Measurements from ENCODE around the gene GPT2.
"Not testable (repeated sequence)": the region's sequence is repeated elsewhere in the genome, so short reads cannot be mapped to it uniquely, and the experiment has no call there.

The GPT2 gene

DNA sequence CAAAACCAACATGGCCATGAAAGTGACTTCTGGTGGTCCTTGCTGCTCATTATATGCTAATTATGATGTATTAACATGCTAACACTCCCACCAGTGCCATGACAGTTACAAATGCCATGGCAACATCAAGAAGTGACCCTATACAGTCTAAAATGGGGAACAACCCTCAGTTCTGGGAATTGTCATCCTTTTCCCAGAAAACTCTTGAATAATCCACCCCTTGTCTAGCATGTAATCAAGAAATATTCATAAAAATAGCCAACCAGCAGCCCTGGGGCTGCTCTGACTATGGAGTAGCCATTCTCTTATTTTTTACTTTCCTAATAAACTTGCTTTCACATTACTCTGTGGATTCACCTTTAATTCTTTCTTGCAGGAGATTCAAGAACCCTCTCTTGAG is 53.4 kb downstream of the GPT2 start:
- Mint-ChIP-seq H3K9me3 (no peaks in the 10 kb centered on the region), H3K36me3 (ENCODE audit: low read depth) (no peaks in the 10 kb centered on the region), H3K27me3 (ENCODE audit: low read depth, poor library complexity) (peaks cover 13% of the 10 kb centered on the region), H3K27ac (no peak overlapping the region), H3K4me3 (no peak overlapping the region), H3K4me1 (no peaks in the 10 kb centered on the region)
- TF ChIP-seq CTCF (IDR thresholded peaks at IDR 0.05) = no peak
- DNase-seq = no peak

DNA sequence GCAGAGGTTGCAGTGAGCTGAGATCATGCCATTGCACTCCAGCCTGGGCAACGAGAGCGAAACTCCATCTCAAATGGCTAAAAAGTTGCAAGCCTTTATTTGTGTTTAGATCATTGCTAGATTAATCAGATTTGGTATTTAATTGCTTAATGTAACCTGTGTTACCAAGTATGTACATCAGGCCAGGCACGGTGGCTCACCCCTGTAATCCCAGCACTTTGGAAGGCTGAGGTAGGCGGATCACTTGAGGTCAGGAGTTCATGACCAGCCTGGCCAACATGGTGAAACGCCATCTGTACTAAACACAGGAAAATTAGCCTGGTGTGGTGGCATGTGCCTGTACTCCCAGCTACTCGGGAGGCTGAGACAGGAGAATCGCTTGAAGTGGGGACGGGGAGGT is 60.6 kb downstream of the GPT2 start:
- not testable (repeated sequence) for H3K9me3 Mint-ChIP-seq; H3K4me3 Mint-ChIP-seq; H3K36me3 Mint-ChIP-seq (ENCODE audit: low read depth); H3K4me1 Mint-ChIP-seq; DNase-seq; H3K27me3 Mint-ChIP-seq (ENCODE audit: low read depth, poor library complexity); H3K27ac Mint-ChIP-seq

- DNase-seq = peak; percentile 19
Measured at GRCh38 chr16:46947900-46948547, 63.9 kb downstream of the GPT2 start.

GRCh38 chr16:46948548-46949166 is 64.5 kb downstream of the GPT2 start:
- peaks cover 3% of the 10 kb centered on the region for H3K9me3 Mint-ChIP-seq
- H3K36me3 Mint-ChIP-seq (ENCODE audit: low read depth) = no peaks in the 10 kb centered on the region
- DNase-seq = no peak
- TF ChIP-seq CTCF (IDR thresholded peaks at IDR 0.05) = no peak
- no peaks in the 10 kb centered on the region for H3K27me3 Mint-ChIP-seq (ENCODE audit: low read depth, poor library complexity)
- H3K4me3 Mint-ChIP-seq = no peak overlapping the region
- H3K27ac Mint-ChIP-seq = no peak overlapping the region
- no peaks in the 10 kb centered on the region for H3K4me1 Mint-ChIP-seq

More at GRCh38 chr16:46947900-46948547, 63.9 kb downstream of the GPT2 start:
- Mint-ChIP-seq H3K27ac (no peak overlapping the region), H3K36me3 (ENCODE audit: low read depth) (no peaks in the 10 kb centered on the region), H3K4me3 (no peak overlapping the region), H3K9me3 (peaks cover 4% of the 10 kb centered on the region), H3K4me1 (no peaks in the 10 kb centered on the region), H3K27me3 (ENCODE audit: low read depth, poor library complexity) (peaks cover 4% of the 10 kb centered on the region)
- TF ChIP-seq CTCF (IDR thresholded peaks at IDR 0.05) = peak; percentile 53

GRCh38 chr16:46949241-46949892 is 65.2 kb downstream of the GPT2 start:
- DNase-seq = no peak
- no peaks in the 10 kb centered on the region for H3K9me3 Mint-ChIP-seq
- H3K27ac Mint-ChIP-seq = no peak overlapping the region
- H3K36me3 Mint-ChIP-seq (ENCODE audit: low read depth) = no peaks in the 10 kb centered on the region
- no peaks in the 10 kb centered on the region for H3K4me1 Mint-ChIP-seq
- no peak for TF ChIP-seq CTCF (IDR thresholded peaks at IDR 0.05)
- H3K27me3 Mint-ChIP-seq (ENCODE audit: low read depth, poor library complexity) = no peaks in the 10 kb centered on the region
- no peak overlapping the region for H3K4me3 Mint-ChIP-seq

DNA sequence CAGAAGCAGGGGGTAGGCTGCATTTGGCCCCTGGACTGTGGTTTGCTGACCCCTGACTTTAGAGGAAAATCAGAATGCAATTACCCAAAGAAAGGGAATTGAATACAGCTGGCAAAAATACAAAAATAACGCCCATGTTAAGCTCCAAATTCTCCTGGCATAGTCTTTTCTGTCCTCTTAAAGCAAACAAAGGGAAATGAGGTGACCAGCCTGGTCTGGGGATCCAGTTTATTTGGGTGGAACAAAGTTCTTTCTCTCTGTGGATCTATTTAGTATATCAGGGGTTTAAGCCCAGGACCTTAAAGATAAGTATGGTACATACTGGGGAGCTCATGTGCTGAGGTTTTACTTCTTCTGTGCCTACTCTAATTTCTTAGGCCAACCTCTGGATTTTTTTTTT is 65.8 kb downstream of the GPT2 start:
- H3K36me3 Mint-ChIP-seq (ENCODE audit: low read depth) = peaks cover 5% of the 10 kb centered on the region
- no peaks in the 10 kb centered on the region for H3K9me3 Mint-ChIP-seq
- TF ChIP-seq CTCF (IDR thresholded peaks at IDR 0.05) = no peak
- no peak overlapping the region for H3K4me3 Mint-ChIP-seq
- no peak overlapping the region for H3K27ac Mint-ChIP-seq
- no peaks in the 10 kb centered on the region for H3K4me1 Mint-ChIP-seq
- no peak for DNase-seq
- no peaks in the 10 kb centered on the region for H3K27me3 Mint-ChIP-seq (ENCODE audit: low read depth, poor library complexity)

Measured in nephron progenitor cell (in vitro differentiated cells).